ENCODE results near the gene SIN3A. TPM values are rescaled to one million over a fixed set of nuclear protein-coding genes. Genes with fewer than 3 reads are reported as not detected.

Gene SIN3A
- total and polyA plus RNA-seq, 2 of the 4 experiments (the other 2 are of a cell fraction): 21.2 to 31.5 TPM

DNA sequence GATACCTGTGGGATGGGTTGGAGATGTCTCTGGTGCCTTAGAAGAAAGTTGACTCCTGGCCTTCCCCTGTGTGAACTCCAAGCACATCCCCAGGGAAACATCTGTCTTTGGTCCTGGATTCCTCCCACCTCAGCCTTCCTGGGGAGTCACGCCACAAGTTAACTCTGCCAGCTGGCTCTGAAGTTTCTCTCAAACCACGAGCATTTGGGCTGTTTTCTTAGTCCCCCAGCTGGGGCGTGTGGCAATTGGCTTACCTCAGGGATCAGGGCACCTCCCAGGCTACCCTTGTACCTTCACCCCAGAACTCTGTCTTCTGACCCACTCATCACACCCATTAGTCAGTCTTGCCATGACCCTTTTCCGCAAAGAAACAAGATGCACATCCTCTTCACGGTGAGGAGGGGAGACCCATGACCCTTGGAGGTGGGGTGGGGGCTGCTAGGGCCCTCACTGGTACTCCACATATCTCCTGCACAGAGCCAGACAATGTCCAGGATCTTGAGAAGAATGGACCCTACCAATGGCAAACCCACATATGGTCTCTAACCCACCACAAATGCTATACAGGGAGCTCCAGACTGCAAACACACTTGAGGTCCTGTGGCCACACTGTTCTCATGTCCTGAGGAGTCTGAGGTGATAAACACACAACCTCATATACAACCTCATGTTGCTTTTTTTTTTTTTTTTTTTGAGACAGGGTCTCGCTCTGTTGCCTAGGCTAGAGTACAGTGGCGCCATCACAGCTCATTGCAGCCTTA lies 100.7 kb downstream of the SIN3A start (continued):
- TF ChIP-seq RCOR1 (IDR thresholded peaks at IDR 0.05; ENCODE audit: insufficient replicate concordance, low read length) (no peak), SMC3 (IDR thresholded peaks at IDR 0.05; ENCODE audit: low read depth, low read length) (no peak), RAD21 (IDR thresholded peaks at IDR 0.05; ENCODE audit: low read length) (no peak), POLR2A (IDR thresholded peaks at IDR 0.05; ENCODE audit: low read depth, low read length) (no peak), CEBPB (IDR thresholded peaks at IDR 0.05; ENCODE audit: low read depth, low read length) (no peak), RFX5 (IDR thresholded peaks at IDR 0.05; ENCODE audit: low read depth, low read length) (no peak), MXI1 (IDR thresholded peaks at IDR 0.05; ENCODE audit: borderline replicate concordance, low read depth, low read length) (no peak), BHLHE40 (IDR thresholded peaks at IDR 0.05; ENCODE audit: low read depth, low read length) (no peak)

Data from IMR-90 (cell line).